HG03135 (cell line): Measurements from ENCODE around the gene HOXB13.

Experiments
- ATAC-seq: cut with Tn5 transposase; IDR thresholded peaks from one replicate; pipeline ENCODE4 v1.9.1; 2021; ENCODE audit warnings: mild to moderate bottlenecking, moderate library complexity; ENCODE audit not compliant: unreplicated experiment

HOXB13 gene

DNA sequence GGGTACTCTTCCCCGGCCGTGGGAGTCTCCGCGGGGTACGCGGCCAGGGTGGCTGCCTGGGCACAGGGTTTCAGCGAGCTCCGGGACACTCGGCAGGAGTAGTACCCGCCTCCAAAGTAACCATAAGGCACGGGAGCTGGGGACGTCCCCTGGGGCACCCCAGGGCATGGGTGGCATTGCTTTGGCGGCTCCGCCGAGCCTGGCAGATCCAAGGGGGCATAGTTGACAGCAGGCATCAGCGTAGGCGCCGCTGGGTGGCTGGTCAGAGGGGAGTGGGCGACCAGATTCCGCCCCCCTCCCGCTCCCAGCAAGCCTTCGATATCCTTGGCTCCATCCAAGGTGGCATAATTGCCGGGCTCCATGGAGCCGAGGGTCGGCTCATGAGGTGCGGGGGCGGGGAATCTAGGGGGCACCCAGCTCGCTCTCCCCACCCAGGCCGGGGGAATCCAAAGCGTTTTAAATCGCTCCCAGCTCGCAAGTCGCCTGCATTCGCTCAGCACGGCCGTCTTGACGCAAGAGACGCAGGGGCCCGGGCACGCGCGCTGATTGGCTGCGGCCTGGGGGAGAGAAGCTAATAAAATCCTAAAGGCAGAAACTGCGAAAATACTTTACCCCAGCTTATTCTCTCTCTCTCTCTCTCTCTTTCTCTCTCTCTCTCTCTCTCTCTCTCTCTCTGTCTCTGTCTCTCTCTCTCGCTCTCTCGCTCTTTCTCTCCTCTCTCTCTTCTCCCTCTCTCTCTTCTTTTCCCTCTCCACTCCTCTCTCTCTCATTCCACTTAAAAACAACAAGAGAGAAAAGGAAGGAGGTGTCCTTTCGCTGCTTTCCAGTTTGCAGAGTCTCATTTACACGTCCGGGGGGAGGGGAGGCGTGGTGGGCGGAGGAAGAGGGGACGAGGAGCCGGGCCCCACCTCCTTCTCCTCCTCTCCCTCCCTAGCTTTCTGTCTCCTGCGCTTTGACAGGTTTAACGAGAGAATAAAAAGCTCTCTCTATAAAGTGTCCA, at the start of gene HOXB13:
Gene HOXB13 (minus strand): TSS at position 519 of the 1,000 bp plus-strand sequence. CDS start 157 bp downstream, at position 362.
- no peak for ATAC-seq

DNA sequence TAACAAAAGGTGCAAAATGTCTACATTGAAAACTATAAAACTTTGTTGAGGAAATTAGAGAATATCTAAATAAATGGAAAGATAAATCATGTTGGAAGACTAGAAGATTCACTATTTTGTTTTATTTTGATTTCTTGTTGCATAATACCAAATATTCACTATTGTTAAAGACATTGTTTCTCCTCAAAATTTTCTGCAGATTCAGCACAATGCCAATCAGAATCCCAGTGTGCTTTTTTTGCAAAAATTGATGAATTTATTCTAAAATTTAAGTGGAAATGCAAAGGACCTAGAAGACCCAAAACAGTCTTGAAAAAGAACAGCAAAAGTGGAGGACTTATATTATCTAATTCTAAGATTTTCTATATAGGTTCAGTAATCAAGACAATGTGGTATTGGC, 48.1 kb upstream of the HOXB13 start:
- ATAC-seq: no peak

DNA sequence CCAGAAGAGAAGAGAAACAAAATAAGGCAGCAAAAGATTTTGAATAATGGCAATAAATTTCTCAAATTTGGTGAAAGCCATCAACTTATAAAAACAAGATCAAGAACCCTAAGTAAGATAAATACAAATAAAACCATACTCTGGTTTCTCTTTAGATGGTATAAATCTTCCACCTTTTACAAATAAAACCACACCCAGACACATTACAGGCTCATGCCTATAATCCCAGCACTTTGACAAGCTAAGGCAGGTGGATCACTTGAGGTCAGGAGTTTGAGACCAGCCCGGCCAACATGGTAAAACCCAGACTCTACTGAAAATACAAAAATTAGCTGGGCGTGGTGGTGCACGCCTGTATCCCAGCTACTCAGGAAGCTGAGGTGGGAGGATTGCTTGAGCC, 44.7 kb upstream of the HOXB13 start:
- ATAC-seq: no peak

DNA sequence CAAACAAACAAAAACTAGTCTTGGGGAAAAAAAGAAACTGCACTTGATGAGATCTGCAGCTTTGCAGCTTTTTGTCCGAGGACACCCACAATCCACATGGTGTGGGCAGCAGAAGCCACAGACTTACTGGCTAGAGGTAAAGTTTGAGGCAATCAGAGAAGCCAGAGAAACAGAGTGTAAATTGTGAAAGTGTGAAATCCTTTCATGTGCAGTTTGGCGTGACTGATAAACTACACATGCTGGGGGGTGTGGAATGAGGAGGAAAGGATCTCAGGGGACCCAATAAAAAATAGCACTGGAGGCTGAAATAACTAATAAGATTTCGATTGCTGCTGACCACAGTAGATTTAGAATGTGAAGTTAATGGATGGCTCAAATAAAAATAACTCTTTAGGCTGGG, 42.4 kb upstream of the HOXB13 start:
- ATAC-seq: no peak

DNA sequence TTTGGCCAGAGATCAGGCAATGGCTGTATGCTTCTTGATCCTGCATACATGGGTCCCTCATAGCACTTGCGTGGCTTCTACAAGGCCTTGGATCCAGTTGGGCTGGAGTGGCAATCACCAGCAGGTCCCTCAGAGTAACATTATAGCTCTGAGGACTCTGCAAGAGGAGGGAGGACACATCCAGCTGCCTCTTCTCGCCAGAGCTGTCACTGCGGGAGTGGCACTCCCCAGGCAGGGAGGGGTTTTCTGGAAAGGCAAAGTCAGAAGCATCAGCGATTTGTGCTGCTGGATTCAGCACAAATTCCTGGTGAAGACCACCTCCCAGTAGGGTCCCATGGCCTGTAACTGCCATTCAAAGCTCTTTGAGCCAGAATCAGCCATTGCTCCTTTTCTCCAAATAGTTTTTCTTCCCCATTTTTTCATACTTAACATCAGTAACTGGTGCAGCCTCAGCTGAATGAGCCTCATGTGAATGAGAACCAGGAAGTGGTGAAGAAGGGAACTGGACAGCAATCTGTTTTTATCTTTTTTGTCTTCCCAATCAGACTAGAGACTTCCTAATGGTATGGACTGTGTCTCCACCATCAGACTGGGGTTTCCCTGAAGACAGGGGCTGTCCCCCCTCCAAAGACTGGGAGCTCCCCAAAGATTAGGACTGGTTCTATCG, 40.6 kb upstream of the HOXB13 start:
- ATAC-seq: no peak

DNA sequence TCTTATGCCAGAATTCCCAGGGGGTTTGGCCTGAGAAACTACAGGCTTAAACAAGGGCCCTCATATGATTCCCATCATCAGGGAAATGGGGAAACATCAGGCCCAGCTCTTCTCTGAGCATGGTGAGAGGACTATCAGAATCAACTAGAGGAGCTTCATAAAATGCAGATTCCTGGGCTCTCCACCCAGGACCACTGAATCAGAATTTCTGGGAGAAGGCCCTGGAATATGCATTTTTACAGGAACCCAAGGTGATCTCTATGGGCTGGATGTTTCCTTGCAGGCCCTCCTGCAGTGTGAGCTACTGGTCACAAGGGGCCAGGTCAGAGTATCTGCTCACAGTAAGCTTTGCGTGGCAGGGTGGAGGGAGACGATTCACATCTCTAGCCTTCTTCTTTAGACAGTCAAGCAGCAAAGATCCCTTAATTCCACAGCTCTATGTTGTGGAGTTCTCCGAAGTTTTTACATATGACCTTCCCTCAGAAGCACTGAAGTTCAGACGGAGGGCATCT, 38.8 kb upstream of the HOXB13 start:
- ATAC-seq: no peak

DNA sequence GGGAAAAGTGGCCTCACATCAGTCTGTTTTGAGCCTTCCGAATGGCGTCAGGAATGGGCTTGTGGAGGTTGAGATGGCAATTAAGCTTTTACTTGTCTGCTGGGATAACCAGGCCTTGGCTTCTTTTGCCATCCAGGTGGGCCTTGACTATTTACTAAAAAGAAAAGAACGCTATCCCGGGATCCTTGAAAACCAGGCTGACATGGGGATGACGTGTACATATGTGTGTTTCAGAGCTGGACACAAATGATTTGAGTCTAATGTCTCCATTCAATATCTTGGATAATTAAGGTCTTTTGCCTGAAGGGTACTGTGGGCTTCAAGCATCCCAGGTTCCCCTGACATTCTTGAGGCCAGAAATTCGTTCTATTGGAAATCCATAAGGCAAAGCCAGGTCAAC, 32.6 kb upstream of the HOXB13 start:
- no peak for ATAC-seq

DNA sequence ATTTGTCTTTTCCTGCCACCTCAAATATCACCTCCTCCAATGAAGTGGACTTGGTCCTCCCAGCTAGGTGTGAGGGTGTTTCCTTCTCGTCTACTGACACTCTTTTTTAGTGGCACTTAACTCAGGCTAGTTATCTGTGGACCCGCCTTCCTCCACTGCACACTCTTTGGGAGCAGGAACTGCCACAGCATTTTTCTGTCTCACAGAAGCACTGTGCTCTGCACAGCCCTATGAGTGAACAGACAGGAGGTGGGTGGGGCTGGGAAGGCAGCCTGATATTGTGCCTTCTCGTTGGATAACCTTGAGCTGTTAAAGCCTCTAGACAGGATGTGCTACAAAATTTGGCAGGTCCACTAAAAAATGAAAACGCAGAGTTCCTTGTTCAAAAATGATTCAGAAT, 31.9 kb upstream of the HOXB13 start:
- ATAC-seq: no peak

DNA sequence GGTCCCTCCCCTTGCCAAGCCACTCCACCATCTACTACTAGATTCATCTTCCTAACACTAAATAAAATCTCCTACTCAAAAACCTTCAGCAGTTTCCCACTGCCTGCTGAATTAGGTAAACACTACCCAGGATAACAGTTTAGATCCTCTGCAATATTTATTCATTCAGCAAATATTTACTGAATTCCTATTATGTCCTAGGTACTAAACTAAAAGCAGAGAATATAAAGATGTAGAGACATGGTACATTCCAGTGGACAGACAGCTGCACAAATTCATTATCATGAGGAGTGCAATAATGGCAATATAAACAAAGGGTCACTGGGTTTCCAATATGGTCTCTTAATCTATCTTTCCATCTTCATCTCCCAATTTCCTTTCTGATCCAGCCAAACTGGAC, 30.7 kb upstream of the HOXB13 start:
- no peak for ATAC-seq

DNA sequence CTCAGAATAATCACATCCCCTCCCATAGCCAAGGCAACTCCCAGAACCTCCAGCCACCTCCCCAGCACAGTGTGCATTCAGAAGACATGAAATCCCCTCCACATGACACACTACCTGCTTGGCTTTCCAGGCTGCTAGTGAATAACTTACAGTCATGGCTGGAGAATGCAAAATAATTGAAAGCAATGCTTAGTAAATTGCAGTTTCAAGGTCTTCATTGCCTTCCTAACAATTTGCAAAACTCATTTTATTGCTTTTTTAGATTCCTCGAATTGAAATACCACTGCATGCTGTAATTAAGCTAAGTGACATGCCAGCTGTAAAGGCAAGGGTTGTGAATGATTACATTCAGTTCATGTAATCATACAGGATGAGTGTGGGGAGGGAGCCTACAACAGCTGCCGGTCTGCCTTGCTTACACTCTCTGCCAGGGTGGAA, 29.0 kb upstream of the HOXB13 start:
- ATAC-seq: no peak

DNA sequence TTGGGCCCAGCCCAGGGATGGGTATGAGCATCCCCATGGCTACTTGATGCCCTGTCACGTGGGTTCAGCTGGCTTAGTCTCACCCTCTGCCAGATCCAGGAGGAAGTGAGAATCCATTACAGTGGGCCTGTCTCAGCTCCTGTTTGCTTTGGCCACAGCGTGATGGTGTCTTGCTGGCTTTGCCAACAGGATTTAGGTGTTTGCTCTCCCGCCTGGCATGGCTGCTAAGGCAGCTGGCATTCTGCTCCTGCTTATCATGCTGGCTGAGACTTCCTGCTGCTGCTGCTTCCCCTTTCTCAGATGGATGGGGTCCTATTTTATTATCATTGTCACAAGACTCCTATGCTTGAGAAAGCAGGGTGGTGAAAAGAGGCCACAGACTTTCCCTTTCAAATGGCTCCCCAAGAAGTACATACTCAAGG, 28.3 kb upstream of the HOXB13 start:
- no peak for ATAC-seq

DNA sequence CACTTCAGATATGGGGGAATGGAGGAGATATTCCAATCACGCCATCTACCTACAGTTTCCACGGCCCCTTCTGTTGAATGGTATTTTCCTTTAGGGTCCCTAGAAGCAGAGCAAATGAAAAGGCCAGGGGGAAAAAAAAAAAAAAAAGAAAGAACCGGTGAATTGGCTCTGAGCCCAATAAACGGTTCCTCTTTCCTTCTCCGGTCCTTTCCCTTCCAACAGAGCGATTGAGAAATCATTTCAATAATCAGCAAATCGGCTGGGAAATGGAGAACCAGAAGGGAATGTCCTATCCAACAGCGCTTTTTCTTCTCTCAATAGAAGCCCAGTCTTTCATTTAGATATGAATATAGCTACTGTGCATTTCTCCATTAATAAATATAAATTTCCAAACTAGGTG, 26.8 kb upstream of the HOXB13 start:
- no peak for ATAC-seq

DNA sequence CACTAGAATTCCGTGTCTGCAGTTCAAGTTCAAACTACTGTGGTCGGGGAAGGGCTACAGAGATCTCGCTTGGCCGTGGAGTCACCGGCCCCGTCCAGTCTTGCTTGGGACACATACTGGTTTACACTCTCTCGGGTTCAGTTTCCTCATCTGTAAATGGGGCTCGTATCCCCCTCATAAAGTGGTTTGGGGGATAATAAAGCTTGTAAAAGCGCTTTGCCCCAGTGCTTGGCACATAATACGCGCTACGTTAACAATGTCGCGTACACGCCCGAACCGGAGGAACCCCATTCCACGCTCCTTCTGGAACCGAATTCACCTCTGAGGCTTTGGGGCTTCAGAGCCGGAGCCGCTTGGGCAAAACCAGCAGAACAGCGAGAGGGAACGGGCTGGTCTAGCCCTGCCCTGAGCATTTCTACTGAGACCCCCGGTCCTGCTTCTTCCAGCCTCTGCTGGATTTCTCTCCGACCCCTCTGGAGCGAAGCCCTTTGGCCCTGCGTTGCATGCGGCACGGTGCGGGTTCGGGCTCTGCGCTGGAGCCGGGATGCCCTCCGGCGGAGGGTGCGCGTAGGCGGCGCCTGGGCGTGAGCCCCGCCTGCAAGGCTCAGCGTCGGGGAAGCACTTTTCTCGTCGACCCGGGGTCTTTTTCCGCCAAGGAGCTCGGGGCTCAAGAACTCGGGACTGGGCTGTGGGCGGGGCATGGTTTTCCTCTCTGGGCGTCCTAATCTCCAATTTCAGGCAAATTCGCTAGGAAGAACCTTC, 26.1 kb upstream of the HOXB13 start:
- no peak for ATAC-seq

DNA sequence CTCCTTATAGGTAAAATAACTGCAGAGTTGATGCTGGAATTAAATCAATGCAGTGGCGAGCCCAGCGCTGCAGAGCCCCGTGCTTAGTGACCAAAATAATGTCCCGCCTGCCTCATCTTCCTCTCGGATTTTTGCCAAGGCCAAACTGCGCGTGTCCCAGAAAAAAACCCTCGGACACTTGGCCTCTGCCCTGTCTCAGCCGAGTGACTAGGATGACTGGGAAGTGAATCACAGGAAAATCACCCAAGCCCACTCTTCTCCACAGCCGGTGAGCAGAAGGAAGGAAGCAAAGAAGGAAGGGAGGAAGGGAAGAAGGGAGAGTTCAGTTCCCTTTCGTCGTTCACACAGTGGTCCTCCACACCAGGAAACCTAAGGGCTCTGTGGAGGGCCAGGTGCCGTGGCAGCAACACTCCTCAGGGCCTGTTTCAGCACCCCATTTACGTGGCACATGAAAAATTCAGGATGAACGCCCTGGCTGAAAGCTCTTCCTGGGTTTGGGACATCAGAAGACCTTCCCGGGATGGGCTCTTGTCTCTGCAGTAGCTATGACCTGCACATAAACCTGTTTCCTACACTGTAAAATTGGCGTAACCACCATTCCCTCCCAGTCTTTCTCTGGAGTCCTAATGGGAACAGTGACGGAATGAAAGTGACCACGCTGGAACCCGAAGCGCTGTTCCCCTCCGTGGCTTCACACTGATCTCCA, 25.4 kb upstream of the HOXB13 start:
- ATAC-seq: no peak

DNA sequence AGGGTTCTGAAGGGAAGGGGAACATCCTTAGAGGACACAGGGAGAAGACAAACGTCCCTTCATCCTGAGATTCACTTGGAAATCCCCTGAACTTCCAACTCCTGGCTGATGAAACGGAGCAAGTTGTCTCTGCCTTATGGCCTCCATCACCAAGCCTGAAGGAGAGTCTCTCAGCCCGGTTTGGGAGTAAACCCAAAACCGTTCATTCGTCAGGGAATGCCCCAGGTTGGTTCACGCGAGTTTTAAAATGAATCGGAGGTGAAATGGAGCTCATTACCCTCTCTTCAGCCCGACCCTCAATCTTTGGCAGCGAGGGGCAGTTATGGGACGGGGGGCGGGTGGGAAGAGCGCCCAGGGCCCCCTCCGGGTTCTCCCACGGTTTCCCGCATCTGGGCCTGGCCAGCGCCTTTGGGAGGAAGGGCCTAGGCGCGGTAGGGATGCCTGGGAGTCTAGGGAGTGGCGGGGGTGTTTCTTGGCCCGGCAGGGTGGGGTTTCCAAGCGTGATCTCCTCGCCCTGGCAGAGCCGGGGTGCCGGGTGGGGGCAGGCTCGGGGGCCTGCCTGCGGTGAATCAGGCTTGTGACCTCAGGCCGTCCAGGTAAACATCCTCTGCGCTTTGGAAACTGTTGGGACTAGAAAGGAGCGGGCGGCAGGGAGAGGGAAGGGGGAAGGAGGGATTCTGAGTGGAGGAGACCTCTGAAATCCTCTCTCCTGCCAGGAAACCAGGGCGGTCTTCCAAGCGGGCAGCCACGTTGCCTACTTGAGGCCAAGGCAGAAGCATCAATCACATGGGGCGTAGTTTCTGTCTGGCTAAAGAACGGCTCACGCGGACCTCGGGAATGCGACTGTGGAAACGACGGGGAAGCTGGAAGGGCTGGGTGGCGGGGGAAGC, 24.1 kb upstream of the HOXB13 start:
- ATAC-seq: no peak

DNA sequence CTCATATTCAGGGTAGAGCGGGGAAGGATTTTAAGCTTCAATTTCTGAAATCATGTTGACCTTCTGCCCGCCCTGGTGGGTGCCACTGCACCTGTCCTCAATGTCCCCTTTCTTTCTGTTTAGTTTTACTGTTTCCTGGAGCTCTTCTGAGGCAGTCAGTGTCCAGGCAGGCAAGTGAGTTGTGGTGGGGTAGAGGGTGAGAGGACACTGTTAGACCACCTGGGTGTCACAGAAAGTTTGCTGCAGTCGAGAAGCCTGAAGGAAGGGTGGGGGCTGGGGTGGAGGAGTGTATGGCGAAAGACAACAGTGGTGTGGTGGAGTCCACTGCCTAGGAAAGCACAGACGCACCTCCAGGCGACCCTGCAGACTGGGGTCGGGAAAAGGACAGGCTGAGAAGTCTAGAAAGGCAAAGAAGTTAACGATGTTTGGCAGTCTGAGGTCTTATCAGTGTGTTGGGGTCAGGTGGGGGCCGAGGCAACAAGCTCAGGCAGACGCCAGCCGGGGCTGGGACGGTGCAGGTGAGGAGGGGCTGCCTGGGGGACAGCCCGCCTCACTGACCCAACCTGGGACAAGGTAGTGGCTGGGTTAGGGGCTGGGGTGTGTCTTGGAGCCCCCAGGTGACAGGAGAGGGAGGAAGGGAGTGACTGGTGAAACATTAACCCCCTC, 23.3 kb upstream of the HOXB13 start:
- ATAC-seq: no peak

DNA sequence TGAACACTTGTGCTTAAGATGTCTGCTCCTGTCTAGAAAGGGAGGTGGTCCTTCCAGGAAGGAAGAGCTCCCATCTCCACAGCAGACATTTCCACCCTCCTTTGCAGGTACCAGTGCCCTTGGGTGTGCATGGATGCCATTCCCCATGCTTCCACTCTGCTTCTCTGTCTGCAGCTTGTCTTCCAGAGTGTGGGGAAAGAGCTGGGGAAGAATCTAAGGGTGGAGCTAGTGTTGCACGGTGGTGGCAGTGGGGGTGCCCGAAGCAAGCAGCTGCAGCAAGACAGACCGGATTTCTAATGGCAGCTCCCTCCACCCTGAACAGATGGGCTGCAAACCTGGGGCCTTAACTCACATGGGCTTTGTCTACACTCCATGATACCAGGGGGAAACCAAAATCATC, 22.6 kb upstream of the HOXB13 start:
- no peak for ATAC-seq

DNA sequence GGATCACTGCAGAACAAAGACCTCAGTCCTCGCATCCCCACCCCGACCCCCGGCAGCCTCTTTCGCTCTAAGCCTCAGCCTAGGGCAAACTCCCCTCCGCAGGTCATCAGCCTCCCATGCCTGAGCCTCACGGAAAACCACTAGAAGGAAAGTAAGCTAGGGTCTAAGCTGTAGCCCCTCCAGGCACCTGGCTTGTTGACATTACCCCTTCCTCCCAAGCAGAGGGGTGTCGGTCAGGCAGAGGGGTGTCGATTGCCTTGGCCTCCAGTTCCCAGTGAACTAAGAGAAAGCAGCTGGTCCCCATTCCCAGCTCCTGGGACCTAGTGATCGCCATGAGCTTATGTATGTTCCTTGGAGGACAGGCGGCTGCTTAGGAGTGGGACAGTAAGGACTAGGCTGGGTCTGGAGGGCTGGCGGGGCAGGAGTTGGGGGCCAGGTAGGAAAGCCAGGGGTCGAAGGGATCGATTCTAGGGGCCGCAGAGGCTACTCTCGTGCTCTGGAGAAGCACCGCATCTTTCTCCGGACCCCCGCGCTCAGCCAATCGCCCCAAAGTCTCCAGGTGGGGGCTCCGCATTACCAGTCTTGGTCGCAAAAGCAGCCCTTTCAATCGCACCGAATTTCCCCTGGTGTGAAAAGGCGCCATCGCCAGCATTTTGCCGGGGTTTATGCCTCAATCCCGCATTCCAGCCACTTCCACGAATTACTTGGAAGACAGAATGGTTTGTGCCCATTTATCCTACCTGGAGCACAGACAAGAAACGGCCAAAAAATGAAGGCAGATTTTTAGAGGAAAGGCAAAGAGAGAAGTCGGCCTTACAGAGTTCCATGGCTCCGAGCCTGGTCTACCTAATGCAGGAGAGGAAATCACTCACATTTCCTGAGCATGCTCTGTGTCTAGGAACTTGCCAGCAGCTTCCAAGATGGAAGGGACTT, 21.3 kb upstream of the HOXB13 start:
- ATAC-seq: no peak
